GM19455 (cell line): Measurements from ENCODE around the gene ASXL1.
"Not testable (repeated sequence)": the region's sequence is repeated elsewhere in the genome, so short reads cannot be mapped to it uniquely, and the experiment has no call there.

ENCODE experiments used
- ATAC-seq: cut with Tn5 transposase; IDR thresholded peaks from one replicate; pipeline ENCODE4 v1.9.1; 2021; ENCODE audit not compliant: unreplicated experiment

The ASXL1 gene

DNA sequence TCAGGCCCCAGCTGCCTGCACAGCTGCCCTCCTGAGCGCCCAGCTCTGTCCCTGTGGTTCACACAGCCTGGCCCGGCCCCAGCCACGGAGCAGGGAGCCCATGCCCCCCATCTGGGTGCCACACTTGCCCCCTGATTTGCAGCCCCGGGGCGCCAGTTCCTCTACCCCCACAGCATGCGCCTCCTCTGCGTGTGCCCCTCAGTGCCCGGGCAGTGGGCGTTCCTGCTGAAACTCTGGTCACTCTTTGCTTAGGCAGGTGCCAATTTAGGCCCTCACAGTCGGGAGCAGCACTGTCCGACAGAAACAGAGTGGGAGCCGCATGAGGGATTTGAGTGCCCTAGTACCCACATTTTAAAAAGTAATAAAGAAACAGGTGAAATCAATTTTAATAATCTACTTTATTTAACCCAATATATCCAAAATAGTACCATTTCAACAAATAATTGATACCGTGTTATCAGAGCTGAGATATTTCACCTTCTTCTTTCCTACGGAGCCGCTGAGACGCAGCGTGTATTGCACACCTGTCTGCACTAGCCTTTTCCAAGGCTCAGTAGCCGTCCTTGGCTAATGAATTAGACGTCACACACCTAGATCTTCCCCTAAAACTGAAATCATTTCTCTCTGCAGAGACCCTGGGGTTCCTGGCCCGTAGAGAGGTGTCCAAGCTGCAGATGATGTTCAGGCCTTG, 106.4 kb downstream of the ASXL1 start:
- no peak for ATAC-seq

- ATAC-seq, result no peak
Observed at GRCh38 chr20:32465092-32465900, 107.2 kb downstream of the ASXL1 start.

GRCh38 chr20:32465901-32466675, 108.0 kb downstream of the ASXL1 start:
- ATAC-seq, result not testable (repeated sequence)

DNA sequence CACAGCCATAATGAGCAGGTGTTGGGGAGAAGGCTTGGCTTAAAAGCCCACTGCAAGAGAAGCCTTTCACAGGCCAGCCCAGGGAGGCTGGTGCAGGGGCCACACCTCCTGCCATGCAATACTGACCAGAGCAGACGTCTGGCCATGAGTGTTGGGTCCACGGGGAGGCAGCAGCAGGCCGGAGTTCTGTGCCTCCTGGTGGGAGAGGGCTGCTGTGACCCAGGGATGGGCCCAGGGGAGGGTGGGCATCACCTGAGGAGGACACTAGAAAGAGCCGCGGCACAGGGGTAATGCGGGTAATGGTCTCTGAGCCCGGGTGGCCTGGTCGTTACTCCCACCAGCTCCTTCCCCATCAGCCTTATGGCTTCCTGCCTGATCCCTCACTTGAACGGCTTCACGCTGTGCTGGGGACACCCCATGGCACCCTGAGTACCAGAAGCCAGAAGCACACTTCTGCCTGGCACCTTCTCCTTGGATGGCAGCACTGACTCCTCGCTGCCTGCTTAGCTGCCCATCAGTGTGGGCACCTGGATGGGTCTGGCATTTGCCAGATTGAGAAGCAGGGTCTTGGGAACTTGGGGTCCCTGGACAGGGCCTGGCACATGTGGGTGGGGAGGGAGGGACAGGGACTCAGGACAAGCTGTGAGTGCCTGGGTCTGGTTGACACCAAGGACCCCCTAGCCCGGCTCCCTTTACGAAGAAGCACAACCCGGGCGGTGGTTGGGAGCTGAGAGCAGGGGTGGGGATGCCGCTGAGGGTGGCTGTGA, 108.8 kb downstream of the ASXL1 start:
- no peak for ATAC-seq

GRCh38 chr20:32467506-32468312, 109.6 kb downstream of the ASXL1 start:
- no peak for ATAC-seq

GRCh38 chr20:32468313-32468640, 110.1 kb downstream of the ASXL1 start:
- no peak for ATAC-seq

DNA sequence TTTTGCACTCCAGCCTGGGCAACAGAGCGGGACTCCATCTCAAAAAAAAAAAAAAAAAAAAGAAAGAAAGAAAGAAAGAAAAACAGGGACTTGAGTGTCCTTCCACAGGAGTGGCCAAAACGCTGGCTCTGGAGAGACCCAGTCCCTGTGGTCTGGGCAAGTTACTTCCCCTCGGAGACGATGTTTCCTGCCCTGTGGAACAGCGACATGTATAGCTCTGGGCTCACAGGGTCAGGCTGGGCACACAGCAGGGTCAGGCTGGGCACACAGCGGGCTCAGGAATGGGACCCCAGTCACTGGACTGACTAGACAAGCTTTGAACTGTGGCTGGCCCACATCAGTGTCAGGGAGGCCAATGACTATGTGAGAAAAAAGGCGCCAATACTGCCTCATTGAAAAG, 110.7 kb downstream of the ASXL1 start:
- ATAC-seq, result no peak

GRCh38 chr20:32470025-32470861, 112.1 kb downstream of the ASXL1 start:
- ATAC-seq, result no peak

- ATAC-seq, result no peak
Observed at GRCh38 chr20:32470940-32471339, 112.8 kb downstream of the ASXL1 start.

DNA sequence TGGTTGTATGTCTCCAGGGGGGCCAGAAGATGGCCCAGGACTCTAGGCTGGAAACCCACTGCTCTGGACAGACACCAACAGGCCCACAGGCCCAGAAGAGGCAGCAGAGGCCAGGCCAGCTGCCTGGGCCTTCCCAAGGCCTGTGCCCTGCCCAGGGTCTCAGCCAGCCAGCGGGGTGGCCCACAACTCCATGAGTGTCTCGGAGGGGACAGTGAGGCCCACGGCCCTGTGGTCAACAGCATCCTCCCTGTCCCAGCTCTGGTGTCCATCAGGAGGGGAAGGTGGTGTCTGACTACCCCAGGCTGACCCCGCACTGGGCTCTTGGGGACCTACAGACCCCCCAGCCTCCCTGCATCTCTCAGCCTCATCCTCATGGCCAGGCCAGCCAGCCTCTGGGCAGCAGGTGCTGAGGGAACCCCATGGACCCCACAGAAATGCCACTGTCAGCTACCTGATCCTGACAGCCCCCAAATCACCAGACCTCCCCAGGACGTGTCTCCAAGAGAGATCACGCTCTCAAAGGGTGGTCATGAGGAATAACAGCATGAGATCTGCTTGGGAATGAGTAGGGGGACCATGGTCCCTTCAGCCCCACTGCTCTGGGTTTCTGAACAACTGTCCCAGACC, 114.6 kb downstream of the ASXL1 start:
- ATAC-seq, result no peak

- no peak for ATAC-seq
Observed at GRCh38 chr20:32473231-32474008, 115.3 kb downstream of the ASXL1 start.

GRCh38 chr20:32474009-32474716, 116.0 kb downstream of the ASXL1 start:
- no peak for ATAC-seq

DNA sequence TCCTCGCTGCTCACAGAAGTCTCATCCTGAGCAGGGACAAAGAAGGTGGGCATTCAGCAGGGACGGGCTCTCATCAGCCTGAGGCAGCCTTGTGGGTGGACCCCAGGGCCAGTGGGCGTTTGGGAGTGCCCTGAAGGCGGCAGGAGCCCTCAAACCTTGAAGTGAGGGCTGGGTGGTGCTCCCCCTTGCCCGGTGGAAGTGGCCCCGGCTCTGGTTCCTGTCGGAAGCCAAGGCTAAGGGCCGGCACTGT, 116.5 kb downstream of the ASXL1 start:
- ATAC-seq, result no peak

GRCh38 chr20:32474967-32475811, 117.1 kb downstream of the ASXL1 start:
- ATAC-seq, result no peak

DNA sequence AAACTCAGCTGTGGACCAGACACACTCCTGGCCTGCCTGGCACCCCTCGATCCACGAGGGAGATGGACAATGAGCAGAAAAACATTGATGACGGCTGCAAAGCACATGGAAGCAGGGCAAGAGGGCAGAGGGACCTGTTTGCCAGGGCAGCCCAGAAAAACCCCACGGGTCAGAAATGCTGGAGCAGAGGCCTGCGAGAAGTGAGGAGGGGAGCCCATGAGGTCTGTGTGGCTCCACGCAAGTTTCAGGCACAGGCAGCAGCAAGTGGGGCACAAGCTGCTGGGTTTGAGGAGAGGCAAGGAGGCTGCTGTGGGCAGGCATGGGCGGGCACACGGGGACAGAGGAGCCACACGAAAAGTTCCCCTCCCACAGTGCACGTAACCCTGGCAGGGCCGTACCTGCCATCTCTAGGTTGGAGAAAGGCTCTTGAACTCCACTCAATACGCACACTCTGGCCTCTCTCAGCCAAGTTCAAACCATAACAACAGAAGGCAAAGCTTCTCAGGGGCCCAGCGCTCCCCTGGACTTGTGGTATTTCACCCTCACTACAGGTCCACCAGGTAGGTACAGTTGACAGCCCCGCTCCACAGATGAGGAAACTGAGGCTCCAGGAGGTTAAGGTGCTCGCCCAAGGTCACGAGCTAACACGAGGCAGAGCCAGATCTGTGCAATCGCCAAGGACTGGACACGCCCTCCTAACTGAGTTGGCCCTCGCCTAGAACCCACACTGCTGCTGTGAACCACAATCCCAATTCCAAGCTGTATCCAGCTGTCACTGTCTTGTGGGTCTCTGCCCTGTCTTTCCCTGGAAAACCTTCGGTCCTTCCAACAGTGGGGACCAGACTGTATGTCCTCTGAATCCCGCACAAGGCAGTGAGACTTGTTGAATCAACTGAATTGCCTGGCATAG, 118.8 kb downstream of the ASXL1 start:
- ATAC-seq, result no peak
